ENCODE measurements around the gene SLC2A14.
"Not testable (repeated sequence)": the region's sequence is repeated elsewhere in the genome, so short reads cannot be mapped to it uniquely, and the experiment has no call there.

Gene SLC2A14

DNA sequence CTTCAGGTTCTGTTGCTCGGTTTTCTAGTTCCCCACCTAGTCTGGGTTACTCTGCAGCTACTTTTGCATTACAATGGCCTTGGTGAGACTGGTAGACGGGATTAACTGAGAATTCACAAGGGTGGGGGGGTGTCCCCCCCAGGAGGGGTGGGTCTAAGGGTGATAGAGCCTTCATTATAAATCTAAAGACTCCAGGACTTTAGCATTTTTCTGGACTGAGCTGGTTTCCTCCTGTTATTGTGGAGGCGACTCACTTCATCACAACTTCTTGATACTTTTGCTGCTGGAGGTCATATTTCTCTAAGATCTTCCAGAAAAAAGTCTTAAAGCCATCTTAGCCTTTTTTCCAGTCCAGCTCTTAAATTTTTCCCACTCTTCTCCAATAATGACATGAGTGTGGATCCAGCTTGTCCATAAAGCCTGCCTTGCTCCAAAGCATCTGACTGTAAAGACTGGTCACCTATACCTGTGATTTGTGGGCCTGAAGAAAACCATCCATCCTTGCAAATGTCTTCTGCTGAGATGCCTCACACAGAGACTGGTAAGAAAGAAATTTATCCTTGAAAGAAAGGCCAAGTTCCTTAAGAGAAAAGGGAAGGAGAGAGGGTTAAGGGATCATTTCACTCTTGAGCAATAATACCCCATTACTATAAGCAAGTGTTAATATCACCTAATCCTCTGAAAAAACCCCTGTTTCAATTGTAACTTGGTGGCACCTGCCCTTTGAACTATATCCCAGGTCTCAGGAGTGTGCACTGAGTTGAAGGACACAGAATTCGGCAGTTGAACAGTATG, 19.7 kb upstream of the SLC2A14 start:
- H3K27ac Mint-ChIP-seq, result no peak overlapping the region
- no peak overlapping the region for H3K4me3 Mint-ChIP-seq
- no peaks in the 10 kb centered on the region for H3K9me3 Mint-ChIP-seq
- peaks cover 10% of the 10 kb centered on the region for H3K27me3 Mint-ChIP-seq (ENCODE audit: low read depth)
- H3K36me3 Mint-ChIP-seq (ENCODE audit: low read depth), result no peaks in the 10 kb centered on the region
- H3K4me1 Mint-ChIP-seq (ENCODE audit: low read depth), result no peaks in the 10 kb centered on the region

DNA sequence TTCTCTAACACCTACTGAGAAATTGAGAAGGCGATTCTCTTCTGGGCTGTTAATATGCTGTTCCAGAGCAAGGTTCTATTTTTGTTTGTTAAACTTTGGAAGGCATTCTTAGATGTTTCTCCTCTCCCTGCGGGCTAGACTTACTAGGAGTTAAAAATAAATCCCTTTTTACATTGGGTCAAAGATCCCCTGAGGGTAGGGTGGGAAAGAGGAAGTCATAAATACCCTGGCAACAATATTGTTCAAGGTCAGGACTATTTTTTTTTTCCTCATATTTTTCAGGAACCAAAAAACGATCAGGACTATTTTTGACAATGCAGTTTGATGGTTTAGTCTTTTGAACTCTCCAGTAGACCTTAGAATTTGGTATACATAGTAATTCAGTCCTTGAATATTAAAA, 12.0 kb upstream of the SLC2A14 start:
- no peaks in the 10 kb centered on the region for H3K9me3 Mint-ChIP-seq
- peaks cover 17% of the 10 kb centered on the region for H3K27me3 Mint-ChIP-seq (ENCODE audit: low read depth)
- H3K4me1 Mint-ChIP-seq (ENCODE audit: low read depth), result no peaks in the 10 kb centered on the region
- no peak overlapping the region for H3K4me3 Mint-ChIP-seq
- no peaks in the 10 kb centered on the region for H3K36me3 Mint-ChIP-seq (ENCODE audit: low read depth)
- H3K27ac Mint-ChIP-seq, result no peak overlapping the region

DNA sequence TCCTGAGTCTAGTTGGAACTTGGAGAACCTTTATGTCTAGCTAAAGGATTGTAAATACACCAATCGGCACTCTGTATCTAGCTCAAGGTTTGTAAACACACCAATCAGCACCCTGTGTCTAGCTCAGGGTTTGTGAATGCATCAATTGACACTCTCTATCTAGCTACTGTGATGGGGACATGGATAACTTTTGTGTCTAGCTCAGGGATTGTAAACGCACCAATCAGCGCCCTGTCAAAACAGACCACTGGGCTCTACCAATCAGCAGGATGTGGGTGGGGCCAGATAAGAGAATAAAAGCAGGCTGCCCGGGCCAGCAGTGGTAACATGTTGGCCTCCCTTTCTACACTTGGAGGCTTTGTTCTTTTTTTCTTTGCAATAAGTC, 9.0 kb upstream of the SLC2A14 start:
- H3K36me3 Mint-ChIP-seq (ENCODE audit: low read depth); H3K9me3 Mint-ChIP-seq; H3K27ac Mint-ChIP-seq; H3K4me1 Mint-ChIP-seq (ENCODE audit: low read depth); H3K4me3 Mint-ChIP-seq: not testable (repeated sequence)
- H3K27me3 Mint-ChIP-seq (ENCODE audit: low read depth), result peaks cover 11% of the 10 kb centered on the region

DNA sequence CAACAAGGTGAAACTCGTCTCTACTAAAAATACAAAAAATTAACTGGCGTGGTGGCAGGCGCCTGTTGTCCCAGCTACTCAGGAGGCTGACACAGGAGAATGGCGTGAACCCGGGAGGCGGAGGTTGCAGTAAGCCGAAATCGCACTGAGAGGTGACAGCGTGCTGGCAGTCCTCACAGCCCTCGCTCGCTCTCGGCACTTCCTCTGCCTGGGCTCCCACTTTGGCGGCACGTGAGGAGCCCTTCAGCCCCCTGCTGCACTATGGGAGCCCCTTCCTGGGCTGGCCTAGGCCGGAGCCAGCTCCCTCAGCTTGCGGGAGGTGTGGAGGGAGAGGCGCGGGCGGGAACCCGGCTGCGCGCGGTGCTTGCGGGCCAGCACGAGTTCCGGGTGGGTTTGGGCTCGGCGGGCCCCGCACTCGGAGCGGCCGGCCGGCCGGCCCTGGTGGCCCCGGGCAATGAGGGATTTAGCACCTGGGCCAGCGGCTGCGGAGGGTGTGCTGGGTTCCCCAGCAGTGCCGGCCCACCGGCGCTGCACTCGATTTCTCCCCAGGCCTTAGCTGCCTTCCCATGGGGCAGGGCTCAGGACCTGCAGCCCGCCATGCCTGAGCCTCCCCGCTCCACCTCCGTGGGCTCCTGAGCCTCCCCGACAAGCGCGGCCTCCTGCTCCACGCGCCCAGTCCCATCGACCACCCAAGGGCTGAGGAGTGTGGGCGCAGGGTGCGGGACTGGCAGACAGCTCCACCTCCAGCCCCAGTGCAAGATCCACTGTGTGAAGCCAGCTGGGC, 8.4 kb upstream of the SLC2A14 start:
- not testable (repeated sequence) for H3K4me1 Mint-ChIP-seq (ENCODE audit: low read depth); H3K4me3 Mint-ChIP-seq

DNA sequence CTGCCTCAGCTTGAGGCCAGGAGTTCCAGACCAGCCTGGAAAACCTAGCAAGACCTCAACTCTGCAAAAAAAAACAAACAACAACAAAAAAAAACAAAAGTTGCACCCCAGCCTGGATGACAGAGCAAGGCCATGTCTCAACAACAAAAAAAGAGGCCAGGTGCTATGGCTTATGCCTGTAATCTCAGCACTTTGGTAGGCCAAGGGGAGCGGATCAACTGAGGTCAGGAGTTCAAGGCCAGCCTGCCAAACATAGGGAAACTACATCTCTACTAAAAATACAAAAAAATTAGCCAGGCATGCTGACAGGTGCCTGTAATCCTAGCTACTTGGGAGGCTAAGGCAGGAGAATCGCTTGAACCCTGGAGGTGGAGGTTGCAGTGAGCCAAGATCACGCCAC, 6.5 kb upstream of the SLC2A14 start:
- Mint-ChIP-seq H3K9me3 (no peaks in the 10 kb centered on the region), H3K36me3 (ENCODE audit: low read depth) (no peaks in the 10 kb centered on the region), H3K27ac (no peak overlapping the region), H3K4me1 (ENCODE audit: low read depth) (no peaks in the 10 kb centered on the region), H3K4me3 (no peak overlapping the region), H3K27me3 (ENCODE audit: low read depth) (peaks cover 4% of the 10 kb centered on the region)

More for the DNA sequence above, 8.4 kb upstream of the SLC2A14 start:
- H3K27me3 Mint-ChIP-seq (ENCODE audit: low read depth); H3K36me3 Mint-ChIP-seq (ENCODE audit: low read depth); H3K27ac Mint-ChIP-seq; H3K9me3 Mint-ChIP-seq: not testable (repeated sequence)

DNA sequence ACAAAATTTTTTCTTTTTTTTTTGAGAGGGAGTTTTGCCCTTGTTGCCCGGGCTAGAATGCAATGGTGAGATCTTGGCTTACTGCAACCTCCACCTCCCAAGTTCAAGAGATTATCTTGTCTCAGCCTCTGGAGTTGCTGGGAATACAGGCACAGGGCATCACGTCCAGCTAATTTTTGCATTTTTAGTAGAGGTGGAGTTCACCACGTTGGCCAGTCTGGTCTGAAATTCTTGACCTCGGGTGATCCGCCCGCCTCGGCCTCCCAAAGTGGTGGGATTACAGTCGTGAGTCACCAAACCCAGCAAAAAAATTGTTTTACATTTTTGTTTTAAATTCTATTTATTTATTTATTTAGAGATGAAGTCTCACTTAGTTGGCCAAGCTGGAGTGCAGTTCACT, 4.7 kb upstream of the SLC2A14 start:
- H3K4me1 Mint-ChIP-seq (ENCODE audit: low read depth), result peaks cover 3% of the 10 kb centered on the region

DNA sequence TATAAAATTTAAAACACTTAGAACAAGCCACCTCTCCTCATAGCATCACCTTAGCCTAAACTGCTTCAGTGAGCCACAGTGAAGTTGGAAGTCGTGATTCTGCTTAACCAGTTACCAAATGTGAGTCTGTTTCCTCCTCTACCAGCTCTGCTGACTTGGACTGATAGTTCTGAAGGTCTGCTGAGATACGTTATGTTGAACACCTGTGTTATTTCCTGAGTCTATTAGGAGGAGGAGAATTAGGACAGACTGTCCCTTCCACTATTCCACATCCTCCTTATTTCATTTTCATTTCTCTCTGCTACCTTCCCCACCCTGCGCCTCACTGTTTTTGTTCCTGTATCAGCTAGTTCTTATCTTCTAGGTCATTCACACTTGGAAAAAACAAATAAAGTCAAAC, 2.4 kb downstream of the SLC2A14 start:
- no peaks in the 10 kb centered on the region for H3K36me3 Mint-ChIP-seq (ENCODE audit: low read depth)
- no peaks in the 10 kb centered on the region for H3K9me3 Mint-ChIP-seq
- H3K4me1 Mint-ChIP-seq (ENCODE audit: low read depth), result peaks cover 3% of the 10 kb centered on the region
- no peak overlapping the region for H3K4me3 Mint-ChIP-seq
- peaks cover 45% of the 10 kb centered on the region for H3K27me3 Mint-ChIP-seq (ENCODE audit: low read depth)
- no peak overlapping the region for H3K27ac Mint-ChIP-seq

More for the DNA sequence above, 4.7 kb upstream of the SLC2A14 start:
- H3K36me3 Mint-ChIP-seq (ENCODE audit: low read depth), result no peaks in the 10 kb centered on the region
- H3K9me3 Mint-ChIP-seq, result no peaks in the 10 kb centered on the region
- peaks cover 19% of the 10 kb centered on the region for H3K27me3 Mint-ChIP-seq (ENCODE audit: low read depth)
- no peak overlapping the region for H3K4me3 Mint-ChIP-seq
- no peak overlapping the region for H3K27ac Mint-ChIP-seq

DNA sequence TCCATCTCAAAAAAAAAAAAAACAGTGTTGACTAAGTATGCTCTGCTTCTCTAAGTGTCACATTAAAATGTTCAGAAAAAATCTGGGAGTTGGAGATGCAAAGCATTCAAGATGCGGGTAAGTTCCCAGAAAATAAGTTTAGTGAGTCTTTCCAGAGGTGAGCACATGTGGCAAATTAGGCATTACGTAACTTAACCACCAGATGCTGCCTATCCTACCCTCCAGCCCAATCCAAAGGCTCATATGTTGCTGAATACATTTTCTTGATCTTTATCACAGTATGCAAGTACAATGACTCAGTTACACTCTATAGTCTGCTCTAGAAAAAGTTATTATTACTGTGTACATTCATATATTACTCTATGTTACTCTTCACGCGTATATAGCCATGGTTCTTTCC, 3.6 kb downstream of the SLC2A14 start:
- H3K27ac Mint-ChIP-seq, result no peak overlapping the region
- H3K4me1 Mint-ChIP-seq (ENCODE audit: low read depth), result peaks cover 3% of the 10 kb centered on the region
- no peaks in the 10 kb centered on the region for H3K36me3 Mint-ChIP-seq (ENCODE audit: low read depth)
- no peak overlapping the region for H3K4me3 Mint-ChIP-seq
- no peaks in the 10 kb centered on the region for H3K9me3 Mint-ChIP-seq
- H3K27me3 Mint-ChIP-seq (ENCODE audit: low read depth), result peaks cover 43% of the 10 kb centered on the region

DNA sequence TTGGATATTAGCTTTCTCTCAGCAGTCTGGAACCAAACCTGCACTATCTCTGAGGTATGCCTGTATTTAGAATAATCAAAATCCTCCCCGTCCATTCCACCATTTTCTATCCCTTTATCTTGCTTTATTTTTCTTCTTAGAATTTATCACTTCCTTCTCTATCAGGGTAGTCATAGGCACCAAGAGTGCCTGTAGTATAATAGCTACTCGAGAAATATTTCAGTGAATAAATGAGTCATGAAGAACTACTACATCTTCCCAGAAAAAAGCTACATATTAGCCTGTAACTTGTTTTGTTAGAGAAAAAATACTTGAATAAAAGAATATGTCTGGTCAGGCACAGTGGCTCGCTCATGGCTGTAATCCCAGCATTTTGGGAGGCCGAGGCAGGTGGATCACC, 4.3 kb downstream of the SLC2A14 start:
- peaks cover 35% of the 10 kb centered on the region for H3K27me3 Mint-ChIP-seq (ENCODE audit: low read depth)
- no peaks in the 10 kb centered on the region for H3K36me3 Mint-ChIP-seq (ENCODE audit: low read depth)
- H3K4me1 Mint-ChIP-seq (ENCODE audit: low read depth), result no peaks in the 10 kb centered on the region
- no peak overlapping the region for H3K27ac Mint-ChIP-seq
- no peak overlapping the region for H3K4me3 Mint-ChIP-seq
- no peaks in the 10 kb centered on the region for H3K9me3 Mint-ChIP-seq

DNA sequence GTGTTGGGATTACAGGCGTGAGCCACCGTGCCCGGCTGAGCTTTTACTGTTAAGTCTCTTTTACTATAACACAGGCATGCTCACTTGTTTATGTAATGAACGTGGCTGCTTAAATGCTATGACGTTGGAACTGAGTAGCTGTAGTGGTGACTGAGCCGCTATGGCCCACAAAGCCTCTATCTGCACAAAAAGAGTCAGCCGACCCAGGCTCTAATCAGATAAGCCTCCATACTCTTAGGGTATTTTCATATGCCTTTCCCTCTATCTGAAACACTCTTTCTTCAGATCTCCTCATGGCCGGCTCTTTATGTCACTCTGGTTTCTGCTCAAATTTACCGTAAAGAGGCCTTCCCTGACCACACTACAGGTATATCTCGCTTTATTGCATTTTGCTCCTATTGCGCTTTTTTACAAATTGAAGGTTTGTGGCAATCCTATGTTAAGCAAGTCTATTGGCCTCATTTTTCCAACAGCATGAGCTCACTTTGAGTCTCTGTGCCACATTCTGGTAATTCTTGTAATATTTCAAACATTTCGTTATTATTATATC, 8.0 kb downstream of the SLC2A14 start:
- H3K4me1 Mint-ChIP-seq (ENCODE audit: low read depth), result peaks cover 12% of the 10 kb centered on the region
- H3K27ac Mint-ChIP-seq, result no peak overlapping the region
- H3K9me3 Mint-ChIP-seq, result no peaks in the 10 kb centered on the region
- no peak overlapping the region for H3K4me3 Mint-ChIP-seq
- H3K27me3 Mint-ChIP-seq (ENCODE audit: low read depth), result peaks cover 4% of the 10 kb centered on the region
- H3K36me3 Mint-ChIP-seq (ENCODE audit: low read depth), result peaks cover 2% of the 10 kb centered on the region

DNA sequence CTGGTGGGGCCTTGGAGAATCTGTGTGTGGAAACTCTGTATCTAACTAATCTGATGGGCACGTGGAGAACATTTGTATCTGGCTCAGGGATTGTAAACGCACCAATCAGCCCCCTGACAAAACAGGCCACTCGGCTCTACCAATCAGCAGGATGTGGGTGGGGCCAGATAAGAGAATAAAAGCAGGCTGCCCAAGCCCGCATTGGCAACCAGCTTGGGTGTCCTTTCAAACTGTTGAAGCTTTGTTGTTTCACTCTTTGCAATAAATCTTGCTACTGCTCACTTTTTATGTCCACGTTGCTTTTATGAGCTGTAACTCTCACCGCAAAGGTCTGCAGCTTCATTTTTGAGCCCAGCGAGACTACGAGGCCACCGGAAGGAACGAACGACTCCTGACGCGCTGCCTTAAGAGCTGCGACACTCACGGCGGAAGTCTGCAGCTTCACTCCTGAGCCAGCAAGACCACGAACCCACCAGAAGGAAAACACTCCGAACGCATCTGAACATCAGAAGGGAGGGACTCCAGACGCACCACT, 9.8 kb downstream of the SLC2A14 start:
- not testable (repeated sequence) for H3K4me3 Mint-ChIP-seq

DNA sequence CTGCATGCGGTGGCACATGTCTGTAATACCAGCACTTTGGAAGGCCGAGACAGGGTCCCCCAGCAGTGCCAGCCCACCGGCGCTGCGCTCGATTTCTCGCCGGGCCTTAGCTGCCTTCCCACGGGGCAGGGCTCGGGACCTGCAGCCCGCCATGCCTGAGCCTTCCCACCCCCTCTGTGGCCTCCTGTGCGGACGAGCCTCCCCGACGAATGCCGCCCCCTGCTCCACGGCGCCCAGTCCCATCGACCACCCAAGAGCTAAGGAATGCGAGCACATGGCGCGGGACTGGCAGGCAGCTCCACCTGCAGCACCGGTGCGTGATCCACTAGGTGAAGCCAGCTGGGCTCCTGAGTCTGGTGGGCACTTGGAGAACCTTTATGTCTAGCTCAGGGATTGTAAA, 10.4 kb downstream of the SLC2A14 start:
- not testable (repeated sequence) for H3K36me3 Mint-ChIP-seq (ENCODE audit: low read depth); H3K9me3 Mint-ChIP-seq; H3K4me3 Mint-ChIP-seq; H3K27me3 Mint-ChIP-seq (ENCODE audit: low read depth); H3K27ac Mint-ChIP-seq
- peaks cover 12% of the 10 kb centered on the region for H3K4me1 Mint-ChIP-seq (ENCODE audit: low read depth)

More for the DNA sequence above, 9.8 kb downstream of the SLC2A14 start:
- Mint-ChIP-seq H3K27ac (peak overlapping the region; percentile 10), H3K4me1 (ENCODE audit: low read depth) (peaks cover 12% of the 10 kb centered on the region)
- H3K36me3 Mint-ChIP-seq (ENCODE audit: low read depth); H3K9me3 Mint-ChIP-seq; H3K27me3 Mint-ChIP-seq (ENCODE audit: low read depth): not testable (repeated sequence)

DNA sequence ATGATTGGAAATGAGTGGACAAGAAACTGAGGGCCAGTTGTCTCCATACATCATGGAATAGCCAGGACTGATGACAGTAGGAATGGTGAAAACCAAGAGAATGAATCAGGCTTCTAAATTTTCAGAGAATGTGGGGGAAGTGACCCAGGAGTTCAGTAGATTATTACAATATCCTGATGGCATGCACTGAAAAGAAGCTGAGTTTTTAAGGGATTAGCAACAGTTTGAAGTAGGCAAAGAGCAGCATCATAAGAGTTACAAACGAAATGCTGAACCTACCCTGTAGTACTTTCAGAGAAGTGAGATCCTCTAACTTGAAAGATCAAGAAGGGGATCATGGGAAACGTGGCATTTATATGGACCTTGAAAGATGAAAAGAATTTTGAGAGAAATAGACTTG, 13.2 kb downstream of the SLC2A14 start:
- Mint-ChIP-seq H3K9me3 (no peaks in the 10 kb centered on the region), H3K36me3 (ENCODE audit: low read depth) (peaks cover 2% of the 10 kb centered on the region), H3K4me3 (no peak overlapping the region)

DNA sequence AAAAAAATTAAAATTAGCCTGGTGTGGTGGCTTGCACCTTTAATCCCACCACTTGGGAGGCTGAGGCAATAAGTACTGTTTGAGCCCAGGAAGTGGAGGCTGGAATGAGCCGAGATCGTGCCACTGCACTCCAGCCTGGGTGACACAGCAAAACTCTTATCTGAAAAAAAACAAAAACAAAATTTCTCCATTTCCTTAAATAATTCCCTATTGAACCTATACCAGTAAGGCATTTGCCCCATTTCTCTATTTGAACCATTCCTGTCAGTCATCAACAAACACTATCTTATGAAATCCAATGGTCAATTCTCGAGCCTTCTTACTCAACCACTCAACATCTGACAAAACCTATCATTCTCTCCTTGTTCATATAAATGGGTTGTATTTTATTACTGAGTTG, 14.7 kb downstream of the SLC2A14 start:
- peaks cover 2% of the 10 kb centered on the region for H3K36me3 Mint-ChIP-seq (ENCODE audit: low read depth)
- H3K4me3 Mint-ChIP-seq, result no peak overlapping the region
- H3K27ac Mint-ChIP-seq, result no peak overlapping the region
- H3K9me3 Mint-ChIP-seq, result no peaks in the 10 kb centered on the region
- peaks cover 13% of the 10 kb centered on the region for H3K27me3 Mint-ChIP-seq (ENCODE audit: low read depth)
- peaks cover 8% of the 10 kb centered on the region for H3K4me1 Mint-ChIP-seq (ENCODE audit: low read depth)

More for the DNA sequence above, 13.2 kb downstream of the SLC2A14 start:
- H3K27ac Mint-ChIP-seq, result no peak overlapping the region
- peaks cover 12% of the 10 kb centered on the region for H3K4me1 Mint-ChIP-seq (ENCODE audit: low read depth)
- H3K27me3 Mint-ChIP-seq (ENCODE audit: low read depth), result peaks cover 7% of the 10 kb centered on the region

DNA sequence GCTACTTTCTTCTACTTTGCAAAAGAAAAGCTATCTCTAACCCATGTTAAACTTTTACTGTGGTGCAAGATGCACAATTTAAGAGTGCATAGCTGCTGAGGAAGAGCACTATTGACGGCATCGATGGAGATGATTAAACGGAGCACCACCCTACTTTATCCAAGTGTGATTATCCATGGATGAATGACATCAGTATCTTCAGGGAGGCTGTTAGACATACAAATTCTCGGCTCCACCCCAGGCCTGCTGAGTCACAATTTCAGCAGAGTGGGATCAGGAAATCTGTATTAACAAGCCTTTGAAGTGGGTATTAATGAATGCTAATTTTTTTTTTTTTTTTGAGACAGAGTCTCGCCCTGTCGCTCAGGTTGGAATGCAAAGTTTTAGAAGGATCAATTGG, 16.2 kb downstream of the SLC2A14 start:
- no peaks in the 10 kb centered on the region for H3K36me3 Mint-ChIP-seq (ENCODE audit: low read depth)
- H3K27ac Mint-ChIP-seq, result no peak overlapping the region
- H3K9me3 Mint-ChIP-seq, result no peaks in the 10 kb centered on the region
- no peak overlapping the region for H3K4me3 Mint-ChIP-seq
- H3K4me1 Mint-ChIP-seq (ENCODE audit: low read depth), result peaks cover 5% of the 10 kb centered on the region
- peaks cover 26% of the 10 kb centered on the region for H3K27me3 Mint-ChIP-seq (ENCODE audit: low read depth)

All from T-helper 1 cell treated with Interleukin-12 subunit alpha and Interleukin-12 subunit beta and Interleukin-4 antibody, amounts not matched to agents 30 μg/mL and 1 μg/mL, for 36 hours (primary cell).